Adipose tissue (tissue), 3 donors: ENCODE results near the gene ARHGEF38. TPM values are rescaled to one million over a fixed set of nuclear protein-coding genes. Genes with fewer than 3 reads are reported as not detected.
"Not testable (repeated sequence)": the region's sequence is repeated elsewhere in the genome, so short reads cannot be mapped to it uniquely, and the experiment has no call there.

Source experiments
- H3K27ac ChIP-seq: one replicate; pipeline ENCODE4 v1.5.1; 2013; ENCODE audit warnings: low read depth, low read length
- WGBS, 3 donors: extraction: QIAGEN DNeasy Blood & Tissue Kit; methylation state at CpG; one replicate each; pipeline ENCODE4 v1.1.7; 2013; 5-methylcytosine and 5-hydroxymethylcytosine counted together
- polyA plus RNA-seq, 3 donors: library from polyadenylated mRNA; stranded (reverse); fragments of 200-250 nt; gene quantifications; one replicate each; pipeline ENCODE4 v1.2.3, GENCODE V29; 2013
- donor health status: healthy with polysubstance abuse.
- donor health status: Bipolar disorder and iron deficiency.
- donor health status: healthy.

Gene ARHGEF38
- polyA plus RNA-seq, 3 donors, result 0.06 to 2.7 TPM; not detected in 1

DNA sequence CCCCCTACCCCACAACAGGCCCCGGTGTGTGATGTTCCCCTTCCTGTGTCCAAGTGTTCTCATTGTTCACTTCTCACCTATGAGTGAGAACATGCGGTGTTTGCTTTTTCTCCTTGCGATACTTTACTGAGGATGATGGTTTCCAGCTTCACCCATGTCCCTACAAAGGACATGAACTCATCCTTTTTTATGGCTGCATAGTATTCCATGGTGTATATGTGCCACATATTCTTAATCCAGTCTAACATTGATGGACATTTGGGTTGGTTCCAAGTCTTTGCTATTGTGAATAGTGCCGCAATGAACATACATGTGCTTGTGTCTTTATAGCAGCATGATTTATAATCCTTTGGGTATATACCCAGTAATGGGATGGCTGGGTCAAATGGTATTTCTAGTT is 177.5 kb downstream of the ARHGEF38 start:
- WGBS, 3 donors, result 98 to 99% (median 99%) methylated on average over 4 of the region's 4 CpGs
- H3K27ac ChIP-seq, result not testable (repeated sequence)

Other genes with a start within 250 kb of the ARHGEF38 start
- gene PPA2, start 78.6 kb upstream of the ARHGEF38 start, polyA plus RNA-seq, result 10 to 100 TPM; 32.7 to 66.4 (median 53.0) TPM
- gene INTS12, start 156.1 kb downstream of the ARHGEF38 start, polyA plus RNA-seq, result 10 to 100 TPM in 2 of 3 donors, 1 to 10 TPM in 1; 7.9 to 17.1 (median 13.5) TPM
- gene GSTCD, start 156.2 kb downstream of the ARHGEF38 start, polyA plus RNA-seq, result 1 to 10 TPM in 2 of 3 donors, under 1 TPM in 1; 0.95 to 2.9 (median 2.2) TPM